IPS-18a (cell line): ENCODE data around the gene CCM2L.

Experiments used
- H3K27ac ChIP-seq: one replicate; pipeline ENCODE4 v1.5.1; 2013; ENCODE audit warnings: low read length
- H3K27me3 ChIP-seq: one replicate; pipeline ENCODE4 v1.6.1; 2013; ENCODE audit warnings: mild to moderate bottlenecking, low read length; ENCODE audit not compliant: control insufficient read depth, insufficient read depth
- H3K36me3 ChIP-seq: one replicate; pipeline ENCODE4 v1.6.1; 2013; ENCODE audit warnings: low read depth, low read length; ENCODE audit not compliant: control insufficient read depth
- H3K4me1 ChIP-seq: one replicate; pipeline ENCODE4 v1.6.1; 2013; ENCODE audit warnings: low read depth, low read length; ENCODE audit not compliant: control insufficient read depth
- H3K4me3 ChIP-seq: one replicate; pipeline ENCODE4 v1.5.1; 2013; ENCODE audit warnings: low read length
- H3K9ac ChIP-seq: one replicate; pipeline ENCODE4 v1.6.1; 2013; ENCODE audit warnings: mild to moderate bottlenecking, low read length, moderate library complexity
- H3K9me3 ChIP-seq: one replicate; pipeline ENCODE4 v1.6.1; 2013; ENCODE audit warnings: low read depth, low read length; ENCODE audit not compliant: control insufficient read depth

Gene CCM2L

DNA sequence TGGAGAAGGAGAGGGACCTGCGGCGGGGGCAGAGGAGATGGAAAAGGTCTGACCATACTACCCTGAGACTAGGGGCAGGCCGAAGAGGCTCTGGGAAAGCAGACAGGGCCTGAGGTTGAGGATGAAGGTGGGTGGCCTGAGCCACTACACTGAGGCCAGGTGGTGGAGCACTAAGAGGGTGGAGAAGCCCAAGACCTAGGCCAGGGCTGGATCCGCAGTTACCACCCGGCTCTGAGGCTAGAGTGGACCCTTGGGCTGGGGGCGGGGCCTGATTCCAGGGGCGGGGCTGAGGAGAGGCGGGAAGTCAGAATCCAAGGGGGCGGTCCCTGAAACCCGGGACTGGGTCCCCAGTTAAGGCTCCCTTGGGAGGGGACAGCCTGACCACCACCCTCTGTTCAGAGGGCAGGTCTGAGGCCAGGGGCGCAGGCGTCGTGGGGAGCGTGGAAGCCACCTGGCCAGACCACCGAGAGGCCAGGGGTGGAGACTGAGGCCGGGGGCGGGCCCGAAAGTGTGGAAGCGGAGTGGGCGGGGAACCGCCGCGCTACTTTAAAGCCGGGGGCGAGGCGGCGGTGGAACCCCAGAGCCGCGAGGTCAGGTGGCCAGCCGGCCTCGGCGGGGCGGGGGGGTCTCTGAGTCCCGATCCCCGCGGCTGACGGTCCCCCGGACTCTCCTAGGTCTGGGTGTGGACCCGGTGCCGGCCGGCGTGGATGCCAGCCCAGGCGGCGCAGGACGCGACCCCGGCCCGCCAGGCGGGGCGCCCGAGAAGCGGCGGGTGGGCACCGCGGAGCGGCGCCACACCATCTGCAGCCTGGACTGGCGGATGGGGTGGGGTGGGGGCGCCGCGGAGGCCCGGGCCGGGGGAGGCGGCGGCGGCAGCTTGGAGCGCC lies 8.3 kb downstream of the CCM2L start:
- Histone ChIP-seq H3K27me3 (peaks cover 13% of the 10 kb centered on the region), H3K27ac (no peak overlapping the region), H3K36me3 (no peaks in the 10 kb centered on the region), H3K9ac (peak overlapping the region; percentile 24), H3K4me3 (peak overlapping the region; percentile 50), H3K9me3 (no peaks in the 10 kb centered on the region), H3K4me1 (peaks cover 13% of the 10 kb centered on the region)

DNA sequence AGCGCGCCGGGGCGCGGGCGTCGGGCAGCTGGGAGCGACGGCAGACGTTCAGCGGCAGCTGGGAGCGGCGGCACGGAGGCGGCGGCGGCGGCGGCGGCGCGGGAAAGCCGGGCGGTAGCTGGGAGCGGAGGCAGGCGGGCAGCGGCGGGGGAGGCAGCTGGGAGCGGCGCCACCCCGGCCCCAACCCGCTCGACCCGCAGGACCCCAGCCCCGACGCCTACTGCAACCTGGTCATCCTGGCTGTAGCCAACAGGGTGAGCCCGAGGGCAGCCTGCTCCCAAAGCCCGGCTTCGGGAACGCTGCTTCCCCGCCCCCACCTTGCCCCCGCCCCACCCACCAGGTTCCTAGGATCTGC lies 8.9 kb downstream of the CCM2L start:
- peaks cover 13% of the 10 kb centered on the region for H3K27me3 ChIP-seq
- H3K27ac ChIP-seq = no peak overlapping the region
- H3K36me3 ChIP-seq = no peaks in the 10 kb centered on the region
- no peaks in the 10 kb centered on the region for H3K9me3 ChIP-seq
- H3K4me3 ChIP-seq = peak overlapping the region; percentile 40
- peaks cover 13% of the 10 kb centered on the region for H3K4me1 ChIP-seq
- no peak overlapping the region for H3K9ac ChIP-seq

GRCh38 chr20:32019563-32020463 lies 9.6 kb downstream of the CCM2L start:
- peaks cover 18% of the 10 kb centered on the region for H3K4me1 ChIP-seq
- no peak overlapping the region for H3K9ac ChIP-seq
- peaks cover 13% of the 10 kb centered on the region for H3K27me3 ChIP-seq
- no peaks in the 10 kb centered on the region for H3K36me3 ChIP-seq
- H3K4me3 ChIP-seq = peak overlapping the region; percentile 40
- H3K9me3 ChIP-seq = no peaks in the 10 kb centered on the region
- H3K27ac ChIP-seq = no peak overlapping the region

DNA sequence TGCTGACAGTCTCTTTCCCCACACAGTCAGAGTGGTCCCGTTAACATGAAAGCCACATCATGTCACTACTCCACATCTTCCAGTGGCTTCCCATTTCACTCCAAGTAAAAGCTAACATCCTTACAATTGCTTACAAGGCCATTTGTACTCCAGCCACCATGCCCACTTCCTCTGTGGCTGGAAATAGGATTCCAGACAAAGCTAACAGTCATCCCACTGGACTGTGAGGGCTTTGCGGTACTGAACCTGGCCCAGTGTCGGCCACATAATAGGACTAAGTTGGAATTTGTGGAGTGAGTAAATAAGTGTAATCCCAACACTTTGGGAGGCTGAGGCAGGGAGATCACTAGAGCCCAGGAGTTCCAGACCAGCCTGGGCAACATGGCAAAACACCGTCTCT lies 10.9 kb downstream of the CCM2L start:
- Histone ChIP-seq H3K27ac (no peak overlapping the region), H3K4me1 (peaks cover 18% of the 10 kb centered on the region), H3K36me3 (no peaks in the 10 kb centered on the region), H3K4me3 (no peak overlapping the region), H3K27me3 (peaks cover 13% of the 10 kb centered on the region), H3K9me3 (no peaks in the 10 kb centered on the region), H3K9ac (no peak overlapping the region)

GRCh38 chr20:32024683-32025295 lies 14.6 kb downstream of the CCM2L start:
- H3K36me3 ChIP-seq = no peaks in the 10 kb centered on the region
- peaks cover 6% of the 10 kb centered on the region for H3K4me1 ChIP-seq
- H3K9ac ChIP-seq = no peak overlapping the region
- H3K9me3 ChIP-seq = no peaks in the 10 kb centered on the region
- H3K27ac ChIP-seq = no peak overlapping the region
- no peak overlapping the region for H3K4me3 ChIP-seq
- no peaks in the 10 kb centered on the region for H3K27me3 ChIP-seq

- Histone ChIP-seq H3K27me3 (no peaks in the 10 kb centered on the region), H3K27ac (no peak overlapping the region), H3K36me3 (no peaks in the 10 kb centered on the region), H3K4me1 (peaks cover 4% of the 10 kb centered on the region), H3K4me3 (no peak overlapping the region), H3K9ac (no peak overlapping the region), H3K9me3 (no peaks in the 10 kb centered on the region)
Observed at GRCh38 chr20:32027643-32028042, 17.4 kb downstream of the CCM2L start.

DNA sequence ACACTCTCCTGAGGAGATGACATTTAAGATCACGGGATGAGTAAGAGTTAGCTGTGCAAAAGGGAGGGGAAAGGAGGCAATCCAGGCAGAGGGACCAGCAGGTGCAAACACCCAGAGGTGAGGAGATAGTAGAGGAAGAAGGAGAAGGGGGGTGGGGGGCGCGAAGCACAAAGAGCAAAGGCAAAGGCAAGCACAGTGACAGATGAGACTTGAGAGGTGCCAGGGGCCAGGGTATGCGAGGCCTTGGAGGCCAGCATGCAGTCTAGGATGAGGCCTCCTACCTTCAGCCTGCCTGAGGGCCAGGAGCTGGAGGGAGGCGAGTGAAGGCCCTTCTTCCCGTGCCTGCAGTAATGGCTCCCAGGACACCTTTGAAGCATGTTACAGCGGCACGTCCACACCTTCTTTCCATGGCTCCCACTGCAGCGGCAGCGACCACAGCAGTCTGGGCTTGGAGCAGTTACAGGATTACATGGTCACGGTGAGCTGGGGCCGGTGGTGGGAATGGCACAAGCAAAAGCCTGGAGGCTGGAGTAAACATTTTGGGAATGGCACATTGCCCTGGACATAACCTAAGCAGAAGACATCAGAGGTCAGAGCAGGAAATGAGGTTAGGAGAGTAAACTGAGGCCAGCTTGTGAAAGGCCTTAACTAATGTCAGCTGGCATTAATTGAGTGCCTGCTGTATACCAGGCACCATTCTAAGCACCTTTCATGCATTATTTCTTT lies 18.6 kb downstream of the CCM2L start:
- Histone ChIP-seq H3K4me1 (peaks cover 4% of the 10 kb centered on the region), H3K9ac (no peak overlapping the region), H3K9me3 (no peaks in the 10 kb centered on the region), H3K4me3 (no peak overlapping the region), H3K27ac (no peak overlapping the region), H3K36me3 (no peaks in the 10 kb centered on the region), H3K27me3 (no peaks in the 10 kb centered on the region)

DNA sequence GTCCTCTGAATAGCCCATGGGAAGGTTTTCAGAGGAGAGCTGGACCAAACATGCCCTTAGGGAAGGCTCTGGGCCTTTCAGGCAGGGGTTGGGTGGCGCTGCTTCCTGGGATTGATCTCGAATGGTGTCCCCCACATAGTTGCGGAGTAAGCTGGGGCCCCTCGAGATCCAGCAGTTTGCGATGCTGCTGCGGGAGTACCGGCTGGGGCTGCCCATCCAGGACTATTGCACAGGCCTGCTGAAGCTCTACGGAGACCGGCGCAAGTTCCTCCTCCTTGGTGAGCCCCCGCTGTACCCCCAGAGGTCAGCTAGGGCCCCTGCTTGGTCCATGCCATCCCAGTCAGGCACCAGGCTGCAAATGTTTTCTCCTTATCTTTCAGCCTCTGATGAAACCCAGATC lies 19.3 kb downstream of the CCM2L start:
- Histone ChIP-seq H3K27me3 (no peaks in the 10 kb centered on the region), H3K4me3 (no peak overlapping the region), H3K9ac (no peak overlapping the region), H3K27ac (no peak overlapping the region), H3K4me1 (no peaks in the 10 kb centered on the region), H3K36me3 (no peaks in the 10 kb centered on the region), H3K9me3 (no peaks in the 10 kb centered on the region)

DNA sequence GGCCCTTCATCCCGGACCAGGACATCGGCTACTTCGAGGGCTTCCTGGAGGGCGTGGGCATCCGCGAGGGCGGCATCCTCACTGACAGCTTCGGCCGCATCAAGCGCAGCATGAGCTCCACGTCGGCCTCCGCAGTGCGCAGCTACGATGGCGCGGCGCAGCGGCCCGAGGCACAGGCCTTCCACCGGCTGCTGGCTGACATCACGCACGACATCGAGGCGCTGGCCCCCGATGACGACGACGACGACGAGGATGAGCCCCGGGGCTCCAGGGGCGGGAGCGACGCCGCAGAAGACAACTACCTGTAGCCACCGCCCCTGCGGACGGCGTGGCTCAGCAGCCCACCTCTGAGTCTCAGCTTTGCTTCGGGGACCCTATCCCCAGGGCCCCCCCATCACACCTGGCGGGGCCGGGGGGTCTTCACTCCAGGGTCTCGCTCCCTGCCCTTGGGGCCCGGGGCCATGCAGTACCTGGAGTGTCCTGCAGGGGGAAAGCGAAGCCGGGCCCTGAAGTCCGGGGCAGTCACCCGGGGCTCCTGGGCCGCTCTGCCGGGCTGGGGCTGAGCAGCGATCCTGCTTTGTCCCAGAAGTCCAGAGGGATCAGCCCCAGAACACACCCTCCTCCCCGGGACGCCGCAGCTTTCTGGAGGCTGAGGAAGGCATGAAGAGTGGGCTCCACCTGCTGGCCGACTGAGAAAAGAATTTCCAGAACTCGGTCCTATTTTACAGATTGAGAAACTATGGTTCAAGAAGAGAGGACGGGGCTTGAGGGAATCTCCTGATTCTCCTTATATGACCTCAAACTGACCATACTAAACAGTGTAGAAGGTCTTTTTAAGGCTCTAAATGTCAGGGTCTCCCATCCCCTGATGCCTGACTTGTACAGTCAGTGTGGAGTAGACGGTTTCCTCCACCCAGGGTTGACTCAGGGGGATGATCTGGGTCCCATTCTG lies 21.0 kb downstream of the CCM2L start:
- no peak overlapping the region for H3K9ac ChIP-seq
- no peak overlapping the region for H3K4me3 ChIP-seq
- no peaks in the 10 kb centered on the region for H3K27me3 ChIP-seq
- no peaks in the 10 kb centered on the region for H3K36me3 ChIP-seq
- H3K4me1 ChIP-seq = no peaks in the 10 kb centered on the region
- H3K9me3 ChIP-seq = no peaks in the 10 kb centered on the region
- no peak overlapping the region for H3K27ac ChIP-seq

GRCh38 chr20:32033316-32033715 lies 23.1 kb downstream of the CCM2L start:
- Histone ChIP-seq H3K9ac (no peak overlapping the region), H3K27me3 (no peaks in the 10 kb centered on the region), H3K4me3 (no peak overlapping the region)

More at GRCh38 chr20:32033316-32033715, 23.1 kb downstream of the CCM2L start:
- Histone ChIP-seq H3K9me3 (no peaks in the 10 kb centered on the region), H3K4me1 (no peaks in the 10 kb centered on the region), H3K36me3 (no peaks in the 10 kb centered on the region), H3K27ac (no peak overlapping the region)
